Tibial nerve (tissue), 4 donors: ENCODE measurements around the gene AHCYL2. TPM values are rescaled to one million over a fixed set of nuclear protein-coding genes. Genes with fewer than 3 reads are reported as not detected.
"Not testable (repeated sequence)": the region's sequence is repeated elsewhere in the genome, so short reads cannot be mapped to it uniquely, and the experiment has no call there.

Source experiments
- DNase-seq, 2 donors: peaks; one replicate each; pipeline ENCODE4 v3.0.0-alpha.2; 2019; ENCODE audit warnings: low spot score in 2 of 2
- H3K27ac ChIP-seq, 4 donors: fragments of 200-600 bp; sonication (generic) in 3 of 4; one replicate each; pipeline ENCODE4 v1.5.1; 2017 to 2019; ENCODE audit warnings: mild to moderate bottlenecking in 1 of 4
- H3K27me3 ChIP-seq, 2 donors: fragments of 200-600 bp; sonication (generic) in 1 of 2; one replicate each; pipeline versions ENCODE4 v1.5.1 to v1.6.0; 2017 to 2019
- H3K36me3 ChIP-seq, 3 donors: fragments of 200-600 bp; sonication (generic); one replicate each; pipeline ENCODE4 v1.5.1; 2018 to 2019
- H3K4me1 ChIP-seq, 4 donors: fragments of 200-600 bp; sonication (generic) in 3 of 4; one replicate each; pipeline ENCODE4 v1.5.1; 2017 to 2019
- H3K4me3 ChIP-seq, 4 donors: fragments of 200-600 bp; sonication (generic) in 3 of 4; one replicate each; pipeline ENCODE4 v1.5.1; 2017 to 2019; ENCODE audit warnings: mild to moderate bottlenecking in 1 of 4, moderate library complexity in 1 of 4
- H3K9me3 ChIP-seq, 4 donors: fragments of 200-600 bp; sonication (generic) in 3 of 4; one replicate each; pipeline ENCODE4 v1.5.1; 2017 to 2019
- EP300 ChIP-seq, 2 donors: sonication (generic); formaldehyde crosslinking; IDR thresholded peaks; one replicate each; pipeline ENCODE4 v1.6.1; 2017; ENCODE audit warnings: antibody characterized with exemption in 2 of 2, mild to moderate bottlenecking in 1 of 2
- POLR2A ChIP-seq, 2 donors: fragments of 450-650 bp; IDR thresholded peaks; one replicate each; pipeline ENCODE4 v1.6.1; 2017; ENCODE audit warnings: antibody characterized with exemption in 2 of 2, mild to moderate bottlenecking in 2 of 2, moderate library complexity in 2 of 2
- WGBS, 2 donors: methylation state at CpG; one replicate each; pipeline ENCODE4 v1.1.5; 2018; 5-methylcytosine and 5-hydroxymethylcytosine counted together
- total RNA-seq, 4 donors: library from RNA; depleted of rRNA; stranded (reverse); fragments of >200 nt; gene quantifications; one replicate each; pipeline ENCODE4 v1.1.0, GENCODE V29; 2016
- TF ChIP-seq, protein P1 (sequence below), 5 experiments: fragments of 200-600 bp in 3 of 5; fragments of 450-650 bp in 2 of 5; sonication (generic) in 3 of 5; IDR thresholded peaks; one replicate each; pipeline ENCODE4 v1.5.1; 2016 to 2019; ENCODE audit warnings: antibody characterized with exemption in 5 of 5, mild to moderate bottlenecking in 3 of 5, moderate library complexity in 2 of 5

The AHCYL2 gene
- total RNA-seq, 4 donors from 2014 or later: 21.6 to 42.9 (median 30.9) TPM

DNA sequence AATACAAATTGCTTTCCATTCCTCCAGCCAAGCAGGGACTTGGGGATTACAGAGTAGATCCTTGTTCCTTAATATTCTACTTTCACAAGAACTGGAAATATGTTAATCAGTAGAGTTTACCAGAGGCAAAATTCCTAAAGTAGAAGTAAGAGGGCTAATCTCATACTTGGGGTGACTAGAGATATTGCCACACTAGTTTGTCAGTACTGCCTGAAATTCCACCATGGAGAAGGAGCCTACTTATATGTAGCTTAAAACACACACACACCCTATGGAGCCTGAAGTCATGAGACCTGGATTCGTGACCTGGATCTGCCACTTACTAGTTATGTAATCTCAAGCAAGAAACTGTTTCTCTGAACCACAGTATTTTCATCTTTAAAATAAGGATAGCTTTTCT is 243.3 kb downstream of the AHCYL2 start:
- H3K27me3 ChIP-seq: no peaks in the 10 kb centered on the region
- H3K4me1 ChIP-seq: no peaks in the 10 kb centered on the region
- H3K27ac ChIP-seq: no peak overlapping the region
- WGBS, 2 donors: 92 to 100% methylated on average over 1 of the region's 1 CpG
- TF ChIP-seq EP300 (IDR thresholded peaks at IDR 0.05): no peak
- no peak for TF ChIP-seq POLR2A (IDR thresholded peaks at IDR 0.05)
- TF ChIP-seq, protein P1, sequence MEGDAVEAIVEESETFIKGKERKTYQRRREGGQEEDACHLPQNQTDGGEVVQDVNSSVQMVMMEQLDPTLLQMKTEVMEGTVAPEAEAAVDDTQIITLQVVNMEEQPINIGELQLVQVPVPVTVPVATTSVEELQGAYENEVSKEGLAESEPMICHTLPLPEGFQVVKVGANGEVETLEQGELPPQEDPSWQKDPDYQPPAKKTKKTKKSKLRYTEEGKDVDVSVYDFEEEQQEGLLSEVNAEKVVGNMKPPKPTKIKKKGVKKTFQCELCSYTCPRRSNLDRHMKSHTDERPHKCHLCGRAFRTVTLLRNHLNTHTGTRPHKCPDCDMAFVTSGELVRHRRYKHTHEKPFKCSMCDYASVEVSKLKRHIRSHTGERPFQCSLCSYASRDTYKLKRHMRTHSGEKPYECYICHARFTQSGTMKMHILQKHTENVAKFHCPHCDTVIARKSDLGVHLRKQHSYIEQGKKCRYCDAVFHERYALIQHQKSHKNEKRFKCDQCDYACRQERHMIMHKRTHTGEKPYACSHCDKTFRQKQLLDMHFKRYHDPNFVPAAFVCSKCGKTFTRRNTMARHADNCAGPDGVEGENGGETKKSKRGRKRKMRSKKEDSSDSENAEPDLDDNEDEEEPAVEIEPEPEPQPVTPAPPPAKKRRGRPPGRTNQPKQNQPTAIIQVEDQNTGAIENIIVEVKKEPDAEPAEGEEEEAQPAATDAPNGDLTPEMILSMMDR (IDR thresholded peaks at IDR 0.05): no peak
- no peak overlapping the region for H3K4me3 ChIP-seq
- no peaks in the 10 kb centered on the region for H3K9me3 ChIP-seq
- H3K36me3 ChIP-seq: no peaks in the 10 kb centered on the region
- no peak for DNase-seq

DNA sequence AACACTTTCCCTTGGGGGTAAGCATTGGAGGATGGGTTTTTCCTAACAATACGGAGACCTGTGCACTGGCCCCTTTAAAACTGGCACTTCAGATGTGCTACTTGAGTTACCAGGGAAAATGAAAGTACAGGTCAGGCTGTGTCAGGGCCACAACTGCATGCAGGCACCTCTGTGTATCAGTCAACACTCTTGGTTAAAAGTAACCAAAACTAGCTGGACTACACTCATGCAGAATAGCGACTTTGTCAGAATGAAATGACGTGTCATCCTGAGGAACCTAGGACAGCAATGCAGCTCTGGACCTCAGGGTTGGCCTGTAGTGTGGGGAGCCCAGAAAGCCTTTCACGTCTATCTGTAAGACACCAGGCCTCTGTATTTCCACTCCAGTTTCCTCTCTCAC is 243.7 kb downstream of the AHCYL2 start:
- WGBS, 2 donors: 82 to 91% methylated on average over 4 of the region's 4 CpGs

DNA sequence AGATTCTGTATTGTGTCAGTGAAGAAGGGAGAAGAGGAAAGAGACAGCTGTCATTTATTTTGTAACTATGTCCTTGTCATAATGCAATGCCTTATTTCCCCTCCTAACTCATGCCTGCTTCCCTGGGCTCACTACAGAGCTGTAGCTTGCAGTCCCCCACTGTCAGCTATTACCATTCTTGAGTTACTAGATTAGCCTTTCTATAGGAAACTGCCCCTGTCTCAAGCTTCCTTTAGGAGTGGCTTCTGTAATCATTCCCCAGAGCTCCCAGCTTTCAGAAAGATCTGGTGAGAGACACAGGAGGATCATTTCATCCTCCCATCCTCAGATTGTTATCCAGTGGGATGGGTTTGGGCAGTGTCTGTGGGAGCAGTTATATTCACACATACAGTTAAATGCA is 245.1 kb downstream of the AHCYL2 start:
- no peaks in the 10 kb centered on the region for H3K27me3 ChIP-seq
- DNase-seq: no peak

More for the DNA sequence above, 243.7 kb downstream of the AHCYL2 start:
- Histone ChIP-seq H3K27me3 (no peaks in the 10 kb centered on the region), H3K36me3 (no peaks in the 10 kb centered on the region), H3K4me3 (no peak overlapping the region), H3K27ac (no peak overlapping the region), H3K9me3 (no peaks in the 10 kb centered on the region), H3K4me1 (no peaks in the 10 kb centered on the region)
- DNase-seq: no peak
- TF ChIP-seq, protein P1 (IDR thresholded peaks at IDR 0.05): no peak
- TF ChIP-seq POLR2A (IDR thresholded peaks at IDR 0.05): no peak
- TF ChIP-seq EP300 (IDR thresholded peaks at IDR 0.05): no peak

DNA sequence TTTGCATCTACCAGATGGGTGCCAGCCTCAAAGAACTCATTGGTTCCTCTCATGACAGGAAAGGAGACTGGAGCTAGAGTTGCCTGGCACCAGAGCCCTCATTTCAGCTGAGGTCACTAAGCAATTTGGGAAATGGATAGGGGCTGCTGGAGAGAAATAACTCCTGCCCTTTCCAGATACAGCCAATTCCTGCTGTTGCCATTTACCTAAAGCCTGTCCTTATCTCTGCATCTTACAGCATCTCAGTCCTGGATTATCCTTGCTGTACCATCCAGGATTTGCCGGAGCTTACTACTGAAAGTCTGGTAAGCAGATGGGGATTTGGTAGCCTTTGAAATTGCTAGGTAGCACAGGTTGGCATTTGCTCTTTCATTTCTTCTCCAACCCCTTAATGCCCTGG is 245.6 kb downstream of the AHCYL2 start:
- no peak overlapping the region for H3K4me3 ChIP-seq
- H3K36me3 ChIP-seq: no peaks in the 10 kb centered on the region
- TF ChIP-seq, protein P1 (IDR thresholded peaks at IDR 0.05): no peak
- TF ChIP-seq EP300 (IDR thresholded peaks at IDR 0.05) (no peak), POLR2A (IDR thresholded peaks at IDR 0.05) (no peak)
- H3K9me3 ChIP-seq: no peaks in the 10 kb centered on the region
- DNase-seq: no peak
- no peaks in the 10 kb centered on the region for H3K27me3 ChIP-seq
- H3K27ac ChIP-seq: no peak overlapping the region
- H3K4me1 ChIP-seq: no peaks in the 10 kb centered on the region
- WGBS, 2 donors: 90 to 93% methylated on average over 1 of the region's 1 CpG

More for the DNA sequence above, 245.1 kb downstream of the AHCYL2 start:
- H3K9me3 ChIP-seq: no peaks in the 10 kb centered on the region
- H3K36me3 ChIP-seq: no peaks in the 10 kb centered on the region
- TF ChIP-seq POLR2A (IDR thresholded peaks at IDR 0.05) (no peak), EP300 (IDR thresholded peaks at IDR 0.05) (no peak)
- TF ChIP-seq, protein P1 (IDR thresholded peaks at IDR 0.05): no peak
- H3K4me3 ChIP-seq: no peak overlapping the region
- no peak overlapping the region for H3K27ac ChIP-seq
- no peaks in the 10 kb centered on the region for H3K4me1 ChIP-seq

DNA sequence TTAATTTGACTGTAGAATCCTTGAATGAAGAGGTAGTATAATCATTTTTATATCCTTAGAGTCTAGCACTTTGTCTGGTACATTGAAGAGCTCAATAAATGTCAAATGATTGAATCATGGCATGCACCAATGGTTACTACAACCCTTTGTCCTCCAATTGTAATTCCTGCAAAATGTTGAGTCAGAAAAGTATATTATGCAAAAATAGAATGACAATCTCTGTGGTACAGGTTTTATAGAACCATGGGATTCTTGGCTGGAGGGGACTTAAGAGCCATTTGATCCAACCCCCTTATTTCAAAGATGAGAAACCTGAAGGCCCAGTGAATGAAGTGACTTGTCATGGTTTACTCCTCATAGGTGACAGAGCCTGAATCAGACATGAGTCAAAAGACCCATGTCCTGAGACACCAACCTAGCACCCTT is 246.6 kb downstream of the AHCYL2 start:
- Histone ChIP-seq H3K4me3 (no peak overlapping the region), H3K27ac (no peak overlapping the region), H3K27me3 (no peaks in the 10 kb centered on the region), H3K4me1 (no peaks in the 10 kb centered on the region), H3K36me3 (no peaks in the 10 kb centered on the region), H3K9me3 (no peaks in the 10 kb centered on the region)
- TF ChIP-seq EP300 (IDR thresholded peaks at IDR 0.05): no peak
- no peak for DNase-seq

DNA sequence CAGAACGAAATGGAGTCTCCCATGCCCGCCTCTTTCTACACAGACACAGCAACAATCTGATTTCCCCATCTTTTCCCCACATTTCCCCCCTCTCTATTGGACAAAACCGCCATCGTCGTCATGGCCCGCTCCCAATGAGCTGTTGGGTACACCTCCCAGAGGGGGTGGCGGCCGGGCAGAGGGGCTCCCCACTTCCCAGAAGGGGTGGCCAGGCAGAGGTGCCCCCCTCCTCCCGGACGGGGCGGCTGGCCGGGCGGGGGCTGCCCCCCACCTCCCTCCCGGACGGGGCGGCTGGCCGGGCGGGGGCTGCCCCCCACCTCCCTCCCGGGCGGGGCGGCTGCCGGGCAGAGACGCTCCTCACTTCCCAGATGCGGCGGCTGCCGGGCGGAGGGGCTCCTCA is 251.1 kb downstream of the AHCYL2 start:
- H3K9me3 ChIP-seq, H3K36me3 ChIP-seq, H3K27ac ChIP-seq, H3K27me3 ChIP-seq, DNase-seq, H3K4me1 ChIP-seq, H3K4me3 ChIP-seq: not testable (repeated sequence)
- WGBS, 2 donors: 81 to 89% methylated on average over 8 to 14 of the region's 27 CpGs

DNA sequence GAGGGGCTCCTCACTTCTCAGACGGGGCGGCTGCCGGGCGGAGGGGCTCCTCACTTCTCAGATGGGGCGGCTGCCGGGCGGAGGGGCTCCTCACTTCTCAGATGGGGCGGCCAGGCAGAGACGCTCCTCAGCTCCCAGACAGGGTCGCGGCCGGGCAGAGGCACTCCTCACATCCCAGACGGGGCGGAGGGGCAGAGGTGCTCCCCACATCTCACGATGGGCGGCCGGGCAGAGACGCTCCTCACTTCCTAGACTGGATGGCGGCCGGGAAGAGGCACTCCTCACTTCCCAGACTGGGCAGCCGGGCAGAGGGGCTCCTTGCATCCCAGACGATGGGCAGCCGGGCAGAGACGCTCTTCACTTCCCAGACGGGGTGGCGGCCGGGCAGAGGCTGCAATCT is 251.6 kb downstream of the AHCYL2 start:
- H3K4me1 ChIP-seq, DNase-seq, H3K27ac ChIP-seq, H3K9me3 ChIP-seq, H3K27me3 ChIP-seq, H3K4me3 ChIP-seq, H3K36me3 ChIP-seq: not testable (repeated sequence)
- 85% methylated on average over 5 of the region's 27 CpGs; no CpG with 5 or more reads in 1 of the 2 donors for WGBS, 2 donors
